ACC112 (cell line): Measurements from ENCODE around the gene MFSD12.

Source experiments
- H2AFZ ChIP-seq: fragments of 200-600 bp; sonication (generic); one replicate; pipeline ENCODE4 v1.6.0; 2017; ENCODE audit warnings: antibody characterized with exemption, low read length; ENCODE audit not compliant: unreplicated experiment
- H3K27ac ChIP-seq: fragments of 200-600 bp; sonication (generic); 2 replicates; pipeline ENCODE4 v1.5.1; 2014; ENCODE audit warnings: low read depth, mild to moderate bottlenecking, antibody characterized with exemption, low read length, moderate library complexity
- H3K27me3 ChIP-seq: fragments of 200-600 bp; sonication (generic); 2 replicates; pipeline ENCODE4 v1.6.1; 2014; ENCODE audit warnings: mild to moderate bottlenecking, antibody characterized with exemption, low read length, moderate library complexity, mixed read lengths; ENCODE audit not compliant: insufficient read depth
- H3K36me3 ChIP-seq: fragments of 200-600 bp; sonication (generic); 2 replicates; pipeline ENCODE4 v1.6.1; 2016; ENCODE audit warnings: mild to moderate bottlenecking, antibody characterized with exemption, low read length, moderate library complexity, mixed read lengths; ENCODE audit not compliant: insufficient read depth
- H3K4me1 ChIP-seq: fragments of 200-600 bp; sonication (generic); one replicate; pipeline ENCODE4 v1.6.1; 2016; ENCODE audit warnings: low read length, mixed read lengths; ENCODE audit not compliant: insufficient read depth, unreplicated experiment, control insufficient read depth
- H3K4me3 ChIP-seq: fragments of 200-600 bp; sonication (generic); 2 replicates; pipeline ENCODE4 v1.5.1; 2014; ENCODE audit warnings: mild to moderate bottlenecking, low read depth, low read length
- H3K79me2 ChIP-seq: fragments of 200-600 bp; sonication (generic); one replicate; pipeline ENCODE4 v1.6.0; 2016; ENCODE audit warnings: low read length; ENCODE audit not compliant: control insufficient read depth, unreplicated experiment, insufficient read depth

The MFSD12 gene

GRCh38 chr19:3555653-3556422 is 1.5 kb downstream of the MFSD12 start:
- Histone ChIP-seq H3K4me3 (peak overlapping the region; percentile 95), H3K27ac (no peak overlapping the region), H3K36me3 (no peaks in the 10 kb centered on the region; the same call in 1 of the 2 replicates), H3K27me3 (no peaks in the 10 kb centered on the region), H2AFZ (no peak overlapping the region), H3K79me2 (peaks cover 46% of the 10 kb centered on the region), H3K4me1 (peaks cover 11% of the 10 kb centered on the region)

- Histone ChIP-seq H3K27me3 (no peaks in the 10 kb centered on the region), H3K4me3 (no peak overlapping the region), H3K4me1 (peaks cover 11% of the 10 kb centered on the region), H3K36me3 (no peaks in the 10 kb centered on the region; the same call in 1 of the 2 replicates), H3K27ac (no peak overlapping the region), H2AFZ (no peak overlapping the region), H3K79me2 (peaks cover 46% of the 10 kb centered on the region)
Measured at GRCh38 chr19:3554254-3555083, 2.9 kb downstream of the MFSD12 start.

GRCh38 chr19:3551792-3552095 is 5.6 kb downstream of the MFSD12 start:
- Histone ChIP-seq H3K79me2 (peaks cover 40% of the 10 kb centered on the region), H3K36me3 (no peaks in the 10 kb centered on the region; the same call in 1 of the 2 replicates), H3K27ac (no peak overlapping the region), H2AFZ (no peak overlapping the region), H3K4me3 (no peak overlapping the region), H3K27me3 (no peaks in the 10 kb centered on the region), H3K4me1 (peaks cover 11% of the 10 kb centered on the region)

- Histone ChIP-seq H3K4me3 (no peak overlapping the region), H3K27me3 (no peaks in the 10 kb centered on the region), H3K79me2 (peaks cover 34% of the 10 kb centered on the region), H3K27ac (no peak overlapping the region), H3K36me3 (no peaks in the 10 kb centered on the region; the same call in 1 of the 2 replicates), H3K4me1 (peaks cover 10% of the 10 kb centered on the region), H2AFZ (no peak overlapping the region)
Measured at GRCh38 chr19:3550947-3551791, 6.2 kb downstream of the MFSD12 start.

- H3K36me3 ChIP-seq, result no peaks in the 10 kb centered on the region; the same call in 1 of the 2 replicates
- H3K79me2 ChIP-seq, result peaks cover 23% of the 10 kb centered on the region
- H3K27ac ChIP-seq, result no peak overlapping the region
Measured at GRCh38 chr19:3549816-3550215, 7.6 kb downstream of the MFSD12 start.

GRCh38 chr19:3548606-3549005 is 8.8 kb downstream of the MFSD12 start:
- peaks cover 15% of the 10 kb centered on the region for H3K79me2 ChIP-seq
- no peak overlapping the region for H3K27ac ChIP-seq
- H3K36me3 ChIP-seq, result no peaks in the 10 kb centered on the region; the same call in 1 of the 2 replicates
- H3K27me3 ChIP-seq, result no peaks in the 10 kb centered on the region
- H2AFZ ChIP-seq, result no peak overlapping the region
- H3K4me3 ChIP-seq, result no peak overlapping the region
- H3K4me1 ChIP-seq, result no peaks in the 10 kb centered on the region

More at GRCh38 chr19:3549816-3550215, 7.6 kb downstream of the MFSD12 start:
- no peak overlapping the region for H2AFZ ChIP-seq
- H3K4me1 ChIP-seq, result no peaks in the 10 kb centered on the region
- H3K27me3 ChIP-seq, result no peaks in the 10 kb centered on the region
- no peak overlapping the region for H3K4me3 ChIP-seq

- Histone ChIP-seq H3K36me3 (no peaks in the 10 kb centered on the region; the same call in 1 of the 2 replicates), H2AFZ (no peak overlapping the region), H3K4me1 (no peaks in the 10 kb centered on the region), H3K27me3 (no peaks in the 10 kb centered on the region), H3K79me2 (peaks cover 11% of the 10 kb centered on the region), H3K4me3 (no peak overlapping the region), H3K27ac (no peak overlapping the region)
Measured at GRCh38 chr19:3547767-3548282, 9.6 kb downstream of the MFSD12 start.

GRCh38 chr19:3547301-3547731 is 10.1 kb downstream of the MFSD12 start:
- no peaks in the 10 kb centered on the region; the same call in 1 of the 2 replicates for H3K36me3 ChIP-seq
- H3K4me1 ChIP-seq, result no peaks in the 10 kb centered on the region
- H3K27ac ChIP-seq, result no peak overlapping the region
- H3K27me3 ChIP-seq, result no peaks in the 10 kb centered on the region
- peaks cover 7% of the 10 kb centered on the region for H3K79me2 ChIP-seq
- no peak overlapping the region for H2AFZ ChIP-seq
- H3K4me3 ChIP-seq, result no peak overlapping the region

- Histone ChIP-seq H3K36me3 (no peaks in the 10 kb centered on the region; the same call in 1 of the 2 replicates), H3K27me3 (no peaks in the 10 kb centered on the region)
Measured at GRCh38 chr19:3546119-3546518, 11.3 kb downstream of the MFSD12 start.

GRCh38 chr19:3545669-3546034 is 11.7 kb downstream of the MFSD12 start:
- Histone ChIP-seq H3K4me1 (no peaks in the 10 kb centered on the region), H3K27me3 (no peaks in the 10 kb centered on the region), H3K79me2 (no peaks in the 10 kb centered on the region), H3K36me3 (no peaks in the 10 kb centered on the region; the same call in 1 of the 2 replicates), H3K27ac (no peak overlapping the region), H2AFZ (no peak overlapping the region), H3K4me3 (no peak overlapping the region)

More at GRCh38 chr19:3546119-3546518, 11.3 kb downstream of the MFSD12 start:
- no peak overlapping the region for H3K4me3 ChIP-seq
- H3K27ac ChIP-seq, result no peak overlapping the region
- no peaks in the 10 kb centered on the region for H3K79me2 ChIP-seq
- no peak overlapping the region for H2AFZ ChIP-seq
- H3K4me1 ChIP-seq, result no peaks in the 10 kb centered on the region
